Lower leg skin (tissue), 3 donors: ENCODE data around the gene ALDH1A2.

Source experiments
- CTCF ChIP-seq, 3 donors: fragments of 450-650 bp; IDR thresholded peaks; one replicate each; pipeline ENCODE4 v1.5.1; 2016; ENCODE audit warnings: antibody characterized with exemption in 3 of 3, mild to moderate bottlenecking in 3 of 3, moderate library complexity in 2 of 3
- POLR2A ChIP-seq, 2 donors: fragments of 450-650 bp; IDR thresholded peaks; one replicate each; pipeline ENCODE4 v1.6.1; 2016 to 2017; ENCODE audit warnings: antibody characterized with exemption in 2 of 2, mild to moderate bottlenecking in 1 of 2, moderate library complexity in 1 of 2

- no peak for TF ChIP-seq POLR2A (IDR thresholded peaks at IDR 0.05)
- TF ChIP-seq CTCF (IDR thresholded peaks at IDR 0.05): no peak
Observed at GRCh38 chr15:57931570-57931969, 133.9 kb downstream of the ALDH1A2 start.
